AG04450 (cell line): Measurements from ENCODE around the gene COL7A1. TPM values are rescaled to one million over a fixed set of nuclear protein-coding genes. Genes with fewer than 3 reads are reported as not detected.

ENCODE experiments used
- CTCF ChIA-PET: fragments of 300-600, 350-600 bp; formaldehyde crosslinking; extraction: SDS; loops from one replicate; lab custom pipeline; 2022; ENCODE audit warnings: antibody characterized with exemption, inconsistent platforms; lab: Charles Lee
- POLR2A ChIA-PET: fragments of 350-600 bp; formaldehyde crosslinking; extraction: SDS; loops from one replicate; lab custom pipeline; 2021; ENCODE audit warnings: antibody characterized with exemption, inconsistent platforms; lab: Yijun Ruan, JAX
- DNase-seq: peaks from one replicate; pipeline ENCODE4 v3.0.0-alpha.2; 2011; ENCODE audit warnings: low read depth, low spot score
- H3K27ac ChIP-seq: one replicate; pipeline ENCODE4 v1.5.1; 2012; ENCODE audit warnings: low read depth, low read length, control low read depth
- H3K27me3 ChIP-seq: one replicate; pipeline ENCODE4 v1.6.0; 2012; ENCODE audit warnings: low read length; ENCODE audit not compliant: control insufficient read depth, insufficient read depth
- H3K4me3 ChIP-seq: 2 replicates; pipeline ENCODE4 v1.5.1; 2011; ENCODE audit warnings: mild to moderate bottlenecking, low read depth, low read length, control low read depth
- H3K9me3 ChIP-seq: 2 replicates; pipeline ENCODE4 v1.5.1; 2012; ENCODE audit warnings: low read length; ENCODE audit not compliant: control insufficient read depth, insufficient read depth
- polyA plus RNA-seq: library from polyadenylated mRNA; depleted of rRNA; stranded (reverse); fragments of >200 nt; gene quantifications from 2 replicates; pipeline ENCODE4 v1.2.3, GENCODE V29; 2011
- TF ChIP-seq, protein P1 (sequence below): IDR thresholded peaks from 2 replicates; pipeline ENCODE4 v1.5.1; 2011; ENCODE audit warnings: low read depth, low read length, control low read depth, inconsistent platforms

Gene COL7A1
- polyA plus RNA-seq, 1 experiment = 19.8 TPM

GRCh38 chr3:48594417-48595049 lies 596 bp downstream of the COL7A1 start:
- peak overlapping the region; percentile 65 for H3K4me3 ChIP-seq
- H3K9me3 ChIP-seq = no peaks in the 10 kb centered on the region; the same call in 1 of the 2 replicates
- peak overlapping the region; percentile 65 for H3K27ac ChIP-seq
- CTCF ChIA-PET = no interaction called here
- DNase-seq = no peak
- H3K27me3 ChIP-seq = no peaks in the 10 kb centered on the region
- POLR2A ChIA-PET = no interaction called here
- TF ChIP-seq, protein P1, sequence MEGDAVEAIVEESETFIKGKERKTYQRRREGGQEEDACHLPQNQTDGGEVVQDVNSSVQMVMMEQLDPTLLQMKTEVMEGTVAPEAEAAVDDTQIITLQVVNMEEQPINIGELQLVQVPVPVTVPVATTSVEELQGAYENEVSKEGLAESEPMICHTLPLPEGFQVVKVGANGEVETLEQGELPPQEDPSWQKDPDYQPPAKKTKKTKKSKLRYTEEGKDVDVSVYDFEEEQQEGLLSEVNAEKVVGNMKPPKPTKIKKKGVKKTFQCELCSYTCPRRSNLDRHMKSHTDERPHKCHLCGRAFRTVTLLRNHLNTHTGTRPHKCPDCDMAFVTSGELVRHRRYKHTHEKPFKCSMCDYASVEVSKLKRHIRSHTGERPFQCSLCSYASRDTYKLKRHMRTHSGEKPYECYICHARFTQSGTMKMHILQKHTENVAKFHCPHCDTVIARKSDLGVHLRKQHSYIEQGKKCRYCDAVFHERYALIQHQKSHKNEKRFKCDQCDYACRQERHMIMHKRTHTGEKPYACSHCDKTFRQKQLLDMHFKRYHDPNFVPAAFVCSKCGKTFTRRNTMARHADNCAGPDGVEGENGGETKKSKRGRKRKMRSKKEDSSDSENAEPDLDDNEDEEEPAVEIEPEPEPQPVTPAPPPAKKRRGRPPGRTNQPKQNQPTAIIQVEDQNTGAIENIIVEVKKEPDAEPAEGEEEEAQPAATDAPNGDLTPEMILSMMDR = no peak

- POLR2A ChIA-PET = interaction anchor here (0.8 kb wide), 1 partner anchor 37 kb away, joined by 3 read pairs; the partner anchor contains the start of gene PFKFB4
- no peak for DNase-seq
- Histone ChIP-seq H3K27me3 (no peaks in the 10 kb centered on the region), H3K27ac (no peak overlapping the region), H3K4me3 (peak overlapping the region; percentile 65), H3K9me3 (no peaks in the 10 kb centered on the region; the same call in 1 of the 2 replicates)
- CTCF ChIA-PET = no interaction called here
- TF ChIP-seq, protein P1 = no peak
Measured at GRCh38 chr3:48593337-48593736, 1.8 kb downstream of the COL7A1 start.

DNA sequence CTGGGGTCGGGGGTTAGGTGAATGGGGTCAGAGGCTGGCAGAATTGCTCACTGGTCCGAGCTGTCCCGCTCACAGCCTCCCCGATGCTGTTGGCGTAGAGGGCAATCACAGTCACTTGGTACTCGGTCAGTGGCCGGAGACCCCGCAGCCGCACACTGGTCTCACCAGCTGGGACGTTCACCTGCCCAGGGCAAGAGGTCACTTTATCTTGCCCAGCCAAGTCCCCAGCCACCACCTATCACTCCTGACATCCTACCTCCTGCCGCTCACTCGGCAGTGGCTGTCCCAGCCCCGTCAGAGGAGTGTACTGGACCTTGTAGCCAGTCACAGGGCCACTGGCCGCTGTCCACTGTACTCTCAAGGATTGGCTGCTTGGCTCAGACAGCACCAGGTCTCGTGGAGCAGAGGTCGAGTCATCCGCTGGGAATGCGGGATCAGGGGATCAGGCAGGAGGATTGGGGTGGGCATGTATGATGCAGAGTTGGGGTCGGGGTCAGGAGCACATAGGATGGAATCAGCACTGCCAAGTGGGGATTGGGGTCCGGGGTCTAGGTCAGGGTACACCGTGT lies 2.5 kb downstream of the COL7A1 start:
- H3K9me3 ChIP-seq = no peaks in the 10 kb centered on the region; the same call in 1 of the 2 replicates
- no peak overlapping the region for H3K4me3 ChIP-seq
- ChIA-PET CTCF (interaction anchor here (0.6 kb wide), 1 partner anchor 29 kb away, joined by 5 read pairs; no protein-coding TSS in a partner anchor), POLR2A (no interaction called here)
- no peak overlapping the region for H3K27ac ChIP-seq
- no peak for DNase-seq
- TF ChIP-seq, protein P1 = no peak
- H3K27me3 ChIP-seq = no peaks in the 10 kb centered on the region

- no peak overlapping the region for H3K4me3 ChIP-seq
- no peaks in the 10 kb centered on the region; the same call in 1 of the 2 replicates for H3K9me3 ChIP-seq
- ChIA-PET CTCF (interaction anchor here (0.6 kb wide), 1 partner anchor 28 kb away, joined by 5 read pairs; no protein-coding TSS in a partner anchor), POLR2A (no interaction called here)
- H3K27me3 ChIP-seq = no peaks in the 10 kb centered on the region
- DNase-seq = no peak
- TF ChIP-seq, protein P1 = no peak
- H3K27ac ChIP-seq = no peak overlapping the region
Measured at GRCh38 chr3:48591886-48592518, 3.1 kb downstream of the COL7A1 start.

- DNase-seq = no peak
- H3K4me3 ChIP-seq = no peak overlapping the region
- TF ChIP-seq, protein P1 = no peak
- POLR2A ChIA-PET = no interaction called here
- H3K27ac ChIP-seq = no peak overlapping the region
- CTCF ChIA-PET = no interaction called here
- no peaks in the 10 kb centered on the region for H3K27me3 ChIP-seq
- H3K9me3 ChIP-seq = no peaks in the 10 kb centered on the region; the same call in 1 of the 2 replicates
Measured at GRCh38 chr3:48591436-48591835, 3.7 kb downstream of the COL7A1 start.
